ENCODE results near the gene SUGP1.

SUGP1 gene

DNA sequence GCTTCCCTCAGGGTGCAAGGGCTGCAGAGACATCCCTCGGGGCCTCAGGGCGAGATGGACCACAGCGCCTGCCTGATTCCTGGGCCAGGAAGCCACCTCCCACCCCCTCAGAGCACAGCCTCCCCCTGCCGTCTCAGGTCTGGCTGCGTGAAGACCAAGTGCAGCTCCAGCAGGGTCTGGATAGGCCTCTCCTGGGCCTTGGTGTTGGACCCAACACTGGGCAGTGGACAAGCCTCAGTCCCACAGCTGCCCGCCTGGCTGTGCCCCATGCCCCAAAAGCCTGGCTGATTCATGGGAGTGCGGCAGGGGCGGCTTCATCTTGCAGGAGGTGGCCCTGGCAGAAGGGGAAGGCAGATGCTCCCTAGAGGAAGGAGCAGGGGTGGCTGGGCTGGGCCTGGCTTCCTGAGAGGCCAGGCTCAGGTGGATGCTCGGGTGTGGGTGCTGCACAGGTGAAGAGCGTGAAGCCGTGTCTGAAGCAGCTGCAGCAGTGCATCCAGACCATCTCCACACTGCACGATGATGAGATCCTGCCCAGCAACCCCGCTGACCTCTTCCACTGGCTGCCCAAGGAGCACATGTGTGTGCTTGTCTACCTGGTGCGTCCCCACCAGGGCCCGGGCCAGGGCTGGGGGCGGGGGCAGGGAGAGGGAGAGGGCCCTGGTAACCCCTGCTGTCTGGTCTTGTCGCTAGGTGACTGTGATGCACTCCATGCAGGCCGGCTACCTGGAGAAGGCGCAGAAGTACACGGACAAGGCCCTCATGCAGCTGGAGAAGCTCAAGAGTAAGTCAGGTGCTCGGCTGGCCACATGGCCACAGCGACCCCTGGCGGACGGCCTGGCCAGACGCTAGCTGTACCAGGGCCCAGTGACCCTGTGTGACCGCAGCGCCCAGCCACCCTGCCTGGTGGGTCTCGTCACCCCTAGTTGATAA is 22.0 kb upstream of the SUGP1 start:
- peak in 29 of 56 donors; percentile 1 to 64 (median 14) for DNase-seq

DNA sequence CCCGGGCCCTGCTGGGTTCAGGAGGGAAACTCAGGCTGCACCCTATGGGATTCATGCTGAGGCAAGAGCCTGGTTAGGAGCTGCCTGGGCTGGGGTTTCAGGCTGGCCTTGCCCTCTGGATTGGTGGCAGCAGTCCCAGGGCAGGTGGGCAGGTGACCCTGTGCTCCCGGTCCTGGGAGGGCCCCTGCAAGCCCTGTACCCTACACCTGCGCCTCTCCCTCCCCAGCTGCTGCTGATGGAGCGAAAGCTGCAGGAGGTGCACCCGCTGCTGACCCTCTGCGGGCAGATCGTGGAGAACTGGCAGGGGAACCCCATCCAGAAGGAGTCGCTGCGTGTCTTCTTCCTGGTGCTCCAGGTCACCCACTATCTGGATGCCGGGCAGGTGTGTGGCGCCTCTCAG is 20.7 kb upstream of the SUGP1 start:
- no peak for DNase-seq

DNA sequence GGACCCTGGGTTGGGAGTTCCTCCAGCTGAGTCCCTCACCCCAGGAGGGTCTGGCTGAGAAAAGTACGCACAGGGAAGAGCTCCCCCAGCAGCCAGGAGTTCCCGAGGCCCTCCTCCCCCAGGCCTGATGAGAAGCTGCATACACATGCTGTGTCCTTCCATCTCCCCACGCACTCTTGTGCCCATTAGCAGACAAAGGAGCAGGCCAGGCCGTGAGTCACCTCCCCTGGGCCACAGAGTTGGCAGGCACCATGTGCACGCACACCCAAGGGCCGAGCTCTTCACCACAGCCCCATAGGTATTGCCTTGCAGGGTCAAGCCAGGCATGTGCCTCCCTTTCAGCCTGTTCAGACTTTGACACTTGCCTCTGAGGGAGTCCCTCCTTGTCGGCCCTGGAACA is 17.8 kb upstream of the SUGP1 start:
- no peak for DNase-seq

DNA sequence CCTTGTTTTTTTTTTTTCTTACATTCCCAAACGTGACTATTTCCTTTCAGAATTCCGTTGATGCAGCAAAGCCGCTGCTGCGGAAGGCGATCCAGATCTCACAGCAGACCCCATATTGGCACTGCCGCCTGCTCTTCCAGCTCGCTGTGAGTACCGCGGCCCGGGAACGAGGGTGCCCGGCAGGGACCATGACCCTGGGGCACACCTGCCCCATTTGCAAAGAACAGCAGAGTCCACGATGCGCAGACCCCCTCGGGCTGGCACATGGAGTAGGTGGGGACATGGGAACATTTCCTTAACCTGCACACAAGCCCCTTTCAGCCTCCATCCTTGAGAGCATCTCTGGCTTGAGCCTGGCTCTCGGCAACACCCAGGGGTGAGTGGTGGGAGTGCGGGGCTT is 16.8 kb upstream of the SUGP1 start:
- no peak for DNase-seq

DNA sequence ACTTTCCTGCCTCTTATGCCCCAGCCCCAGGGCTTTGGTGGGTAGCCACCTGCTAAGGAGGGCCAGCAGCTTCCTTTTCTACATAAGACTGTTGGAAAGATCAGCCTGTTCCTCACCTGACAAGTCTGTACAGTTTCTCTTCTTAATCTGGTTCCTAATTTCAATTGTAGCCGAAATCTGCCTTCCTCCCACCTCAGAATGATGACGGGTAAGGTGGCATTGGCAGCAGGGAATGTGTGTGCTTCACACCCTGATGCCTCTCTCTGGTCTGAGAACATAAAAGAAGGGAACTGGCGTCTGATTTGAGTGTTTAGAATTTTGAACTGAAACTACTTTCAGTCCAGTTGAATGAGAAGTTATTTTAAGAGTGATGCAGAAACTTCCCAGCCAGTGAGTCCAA is 16.3 kb upstream of the SUGP1 start:
- DNase-seq: peak in 5 of 56 donors; percentile 3 to 18 (median 9)

DNA sequence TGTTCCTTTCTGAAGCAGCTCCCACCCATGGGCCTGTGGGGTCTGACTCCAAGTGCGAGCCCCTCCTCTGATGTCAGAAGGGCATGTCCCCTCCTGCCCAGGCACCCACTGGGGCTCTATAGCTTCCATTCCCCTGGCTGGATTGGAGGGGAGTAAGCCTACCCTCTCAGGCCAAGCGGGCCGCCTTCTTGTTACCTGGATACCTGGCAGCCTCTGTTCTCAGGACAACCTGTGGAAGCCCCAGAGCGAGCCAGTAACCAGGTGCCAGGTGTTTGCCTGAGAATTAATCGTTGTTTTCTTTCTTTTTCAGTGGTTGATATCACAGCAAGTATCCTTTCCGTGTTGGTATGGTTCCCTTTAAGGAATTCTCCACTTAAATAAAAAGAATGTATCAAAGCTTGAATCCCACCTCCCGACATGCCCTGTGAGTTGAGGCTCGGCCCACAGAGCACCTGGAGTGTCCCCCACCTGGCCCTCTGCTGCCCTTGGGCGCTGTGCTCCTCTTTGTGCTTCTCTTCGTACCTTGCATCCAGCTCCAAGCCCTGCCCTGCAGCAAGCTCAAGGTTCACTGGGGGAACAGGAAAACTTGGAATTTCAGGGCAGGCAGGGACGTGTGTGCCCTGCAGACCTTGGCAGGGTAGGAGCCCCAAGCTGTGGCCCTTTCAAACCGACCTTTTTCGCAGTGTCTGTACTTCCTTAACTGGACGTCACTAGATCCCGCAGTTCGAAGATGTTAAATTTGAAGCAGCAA is 15.3 kb upstream of the SUGP1 start:
- DNase-seq: no peak

DNA sequence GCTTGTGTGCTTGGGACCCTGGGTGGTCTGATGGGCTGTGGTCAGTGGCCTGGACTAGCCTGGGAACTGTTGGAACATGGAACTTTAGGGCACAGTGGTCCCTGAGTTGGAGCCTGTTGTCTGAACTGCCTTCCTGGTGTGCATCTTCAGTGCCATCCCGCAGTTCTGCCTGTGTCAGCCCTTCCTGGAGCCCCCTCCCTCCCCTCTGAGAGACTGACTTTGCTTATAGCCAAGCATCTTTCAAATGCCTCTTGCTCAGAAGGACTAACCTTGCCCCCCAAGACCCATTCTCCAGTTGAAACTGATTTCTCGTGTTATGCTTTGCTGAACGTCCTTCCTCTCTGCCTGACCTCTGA is 14.7 kb upstream of the SUGP1 start:
- no peak for DNase-seq

DNA sequence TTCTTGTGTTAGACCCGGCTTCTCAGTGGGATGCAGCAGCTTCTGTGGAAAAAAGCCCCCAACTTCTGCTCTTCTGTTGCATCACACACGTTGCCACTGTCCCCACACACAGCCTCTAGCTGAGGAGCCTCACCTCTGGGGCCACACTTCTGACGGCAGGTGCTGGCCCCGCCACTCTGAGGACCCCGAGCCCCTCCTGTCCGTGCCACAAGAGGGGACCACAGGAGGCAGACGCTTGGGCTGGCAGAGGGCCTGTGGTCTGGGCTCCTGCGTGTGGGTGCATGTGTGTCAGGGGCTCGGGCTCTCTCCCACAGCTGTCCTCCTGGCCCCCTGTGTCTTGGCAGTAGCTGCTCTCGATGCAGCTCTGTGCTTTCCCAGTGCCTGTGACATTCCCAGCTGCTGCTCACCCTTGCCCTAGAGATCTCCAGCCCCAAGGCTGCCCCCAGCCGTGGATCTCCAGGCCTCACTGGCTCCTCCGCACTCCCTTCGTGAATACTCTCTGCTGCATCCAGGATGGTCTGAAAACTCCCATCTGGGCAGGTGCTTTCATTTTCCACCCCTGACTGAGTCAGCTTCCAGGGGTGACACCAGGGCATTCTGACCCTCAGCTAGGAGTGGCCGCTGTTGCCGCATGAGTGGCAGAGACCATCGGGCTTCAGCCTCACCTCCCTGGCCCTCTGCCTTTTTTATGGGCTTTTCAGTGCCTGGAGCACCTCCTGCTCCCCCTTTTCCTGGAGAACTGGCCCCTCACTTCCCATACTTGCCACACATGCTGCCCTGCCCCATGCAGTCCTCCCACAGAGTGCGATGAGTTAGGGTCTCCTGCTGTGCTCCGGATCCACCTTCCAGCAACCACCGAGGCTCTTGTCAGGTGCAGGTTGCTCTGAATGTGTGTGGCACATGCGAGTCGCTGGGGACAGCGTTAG is 14.0 kb upstream of the SUGP1 start:
- no peak for DNase-seq

DNA sequence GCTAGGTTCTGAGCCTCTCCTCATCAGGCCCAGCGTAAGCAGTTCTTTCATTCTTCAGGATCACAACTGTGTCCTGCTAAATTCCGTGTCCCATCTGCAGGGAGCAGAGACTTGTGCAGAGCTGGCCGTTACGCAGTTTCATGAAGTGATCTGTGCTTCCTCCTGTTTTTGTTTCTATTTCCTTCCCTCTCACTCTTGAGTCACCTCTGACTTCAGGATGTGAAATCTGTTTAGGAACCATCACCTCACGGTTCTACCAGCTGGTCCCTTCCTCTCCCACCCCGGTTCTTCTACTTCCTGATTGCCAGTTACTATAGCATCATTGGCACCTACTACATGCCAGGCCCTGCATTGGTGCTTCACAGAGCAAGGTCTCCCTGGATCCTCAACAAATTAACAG is 8.8 kb upstream of the SUGP1 start:
- DNase-seq: no peak

DNA sequence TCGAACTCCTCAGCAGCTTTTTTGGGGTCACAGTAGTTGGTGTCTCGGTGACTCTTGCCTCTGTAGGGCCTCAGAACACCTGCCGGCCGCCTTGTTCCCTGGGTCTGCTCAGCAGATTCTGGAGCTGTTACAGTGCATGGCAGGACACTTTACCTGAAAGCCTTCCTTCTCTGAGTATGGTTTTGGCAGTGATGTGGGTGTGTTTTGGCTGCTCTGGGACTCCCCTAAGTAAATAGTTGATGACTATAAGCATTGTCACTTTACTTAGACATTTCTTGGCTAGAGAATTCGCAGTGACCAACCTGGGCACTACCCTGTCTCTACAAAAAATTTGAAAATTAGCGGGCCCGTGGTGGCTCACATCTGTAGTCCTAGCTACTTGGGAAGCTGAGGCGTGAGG is 7.4 kb upstream of the SUGP1 start:
- no peak for DNase-seq

DNA sequence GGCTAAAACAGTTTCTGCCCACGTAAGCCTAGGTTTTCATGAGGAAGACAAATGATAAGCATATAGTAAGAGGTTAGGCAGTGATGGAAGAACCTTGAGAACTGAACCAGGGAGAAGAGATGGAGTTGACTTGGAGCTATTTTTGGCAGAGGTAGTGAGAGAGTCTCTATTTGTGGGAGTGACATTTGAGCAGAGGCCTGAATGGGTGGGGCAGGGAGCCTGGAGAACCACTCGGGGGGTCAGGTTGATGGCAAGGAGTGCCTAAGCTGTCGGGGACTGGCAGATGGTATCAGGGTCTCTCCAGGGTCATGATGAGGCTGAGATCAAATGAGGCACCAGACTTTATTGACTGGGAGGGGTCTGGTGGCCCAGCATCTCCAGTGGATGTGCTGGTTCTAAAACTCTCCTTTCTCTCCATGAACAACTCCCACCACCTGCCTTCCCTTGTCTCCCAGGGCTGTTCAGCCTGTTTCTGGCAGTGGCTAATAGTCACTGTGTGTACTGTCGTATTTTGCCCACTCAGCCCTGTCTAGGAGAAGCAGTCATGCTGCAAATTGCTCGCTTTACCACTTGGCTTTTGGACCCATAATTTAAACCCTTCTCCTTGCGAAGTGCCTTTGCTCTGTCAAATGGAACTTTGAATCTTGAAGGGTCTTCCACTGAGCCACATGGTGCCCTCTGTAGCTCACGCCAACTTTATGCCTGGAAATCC is 3.9 kb upstream of the SUGP1 start:
- DNase-seq: no peak

DNA sequence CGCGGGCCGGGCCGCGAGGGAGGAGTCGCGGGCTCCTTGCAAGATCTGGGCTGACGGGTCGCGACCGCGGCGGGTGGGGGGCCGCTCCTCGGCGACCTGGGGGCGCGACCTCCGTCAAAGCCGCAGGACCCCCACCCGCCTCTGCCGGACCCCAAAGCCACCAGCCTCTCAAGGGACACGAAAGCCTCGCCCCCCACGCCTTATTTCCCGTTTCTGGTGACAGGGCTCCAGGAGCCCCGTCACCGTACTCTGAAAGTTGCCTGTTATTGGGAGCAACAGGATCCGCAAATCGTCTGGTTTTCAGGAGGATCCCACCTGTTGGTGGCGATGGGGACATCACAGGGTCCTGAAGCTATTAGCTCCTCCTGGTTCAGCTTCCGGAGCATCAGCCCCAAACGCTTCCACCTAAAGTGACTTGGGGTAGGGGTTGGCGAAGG is 850 bp upstream of the SUGP1 start:
- peak in 6 of 56 donors; percentile 3 to 55 (median 40) for DNase-seq

DNA sequence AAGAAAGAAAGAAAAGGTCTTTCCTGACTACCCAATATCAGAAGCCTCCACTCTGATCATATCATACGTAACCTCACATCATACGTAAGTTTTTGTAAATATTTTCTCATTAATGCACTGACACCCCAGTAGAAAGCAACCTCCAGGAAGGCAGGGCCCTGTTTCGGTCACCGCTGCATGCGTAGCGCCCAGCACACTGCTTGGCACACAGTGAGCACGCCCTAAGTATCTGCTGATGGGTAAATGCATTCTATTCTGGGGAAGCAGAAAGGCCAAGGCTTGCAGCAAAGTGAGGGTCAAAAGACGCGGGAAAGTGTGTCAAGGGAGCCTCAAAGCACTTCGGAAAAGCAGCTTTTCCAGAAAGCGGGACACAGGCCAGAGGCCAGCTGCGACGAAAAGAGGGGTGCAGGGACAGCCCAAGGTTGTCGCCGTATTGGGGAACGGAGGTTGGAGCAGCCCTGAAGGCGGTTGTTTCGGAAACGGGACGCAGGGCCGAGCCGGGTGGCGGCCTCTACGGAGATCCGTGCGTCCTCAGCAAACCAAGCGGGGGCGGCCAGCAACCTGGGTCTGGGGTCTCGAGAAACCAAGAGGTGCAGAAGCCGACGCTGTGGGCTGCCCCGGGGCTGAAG is 463 bp downstream of the SUGP1 start:
- peak in 5 of 56 donors; percentile 27 to 50 (median 46) for DNase-seq

DNA sequence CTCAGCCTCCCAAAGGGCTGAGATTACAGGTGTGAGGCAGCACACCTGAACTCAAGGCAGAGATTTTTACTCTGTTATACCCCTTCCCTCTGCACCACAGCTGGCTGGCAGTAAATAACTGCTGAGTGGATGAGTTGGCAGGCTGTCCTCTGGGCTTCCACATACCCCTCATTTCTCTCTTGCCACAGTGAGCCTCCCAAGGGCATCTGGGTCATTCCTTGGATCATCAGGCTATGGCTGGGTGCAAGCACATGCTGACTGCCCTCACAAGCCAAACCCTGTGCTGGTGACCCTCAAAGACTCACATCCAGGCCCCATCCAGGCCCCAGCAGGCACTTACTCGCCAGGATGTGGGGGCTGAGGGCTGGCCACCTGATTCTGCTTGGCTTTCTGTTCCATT is 4.2 kb downstream of the SUGP1 start:
- no peak for DNase-seq

DNA sequence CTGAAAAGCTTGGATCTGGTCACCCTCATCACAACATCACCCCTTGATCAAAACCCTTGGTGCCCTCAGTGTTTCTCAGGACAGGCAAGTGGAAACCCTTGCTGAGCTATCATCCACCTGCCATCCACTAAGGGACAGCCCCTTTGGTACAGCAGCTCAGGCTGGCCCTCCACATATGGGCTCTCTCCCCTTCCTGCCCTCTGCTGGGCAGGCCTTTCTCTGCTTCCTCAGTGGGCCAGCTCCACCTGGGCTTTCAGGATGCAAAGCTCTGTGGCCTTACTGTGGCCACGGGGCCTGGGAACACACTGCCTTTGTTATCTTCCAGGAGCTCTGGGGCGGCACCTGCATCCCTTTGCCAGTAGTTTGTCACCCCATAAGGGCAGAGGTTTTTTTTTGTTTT is 4.9 kb downstream of the SUGP1 start:
- DNase-seq: no peak

DNA sequence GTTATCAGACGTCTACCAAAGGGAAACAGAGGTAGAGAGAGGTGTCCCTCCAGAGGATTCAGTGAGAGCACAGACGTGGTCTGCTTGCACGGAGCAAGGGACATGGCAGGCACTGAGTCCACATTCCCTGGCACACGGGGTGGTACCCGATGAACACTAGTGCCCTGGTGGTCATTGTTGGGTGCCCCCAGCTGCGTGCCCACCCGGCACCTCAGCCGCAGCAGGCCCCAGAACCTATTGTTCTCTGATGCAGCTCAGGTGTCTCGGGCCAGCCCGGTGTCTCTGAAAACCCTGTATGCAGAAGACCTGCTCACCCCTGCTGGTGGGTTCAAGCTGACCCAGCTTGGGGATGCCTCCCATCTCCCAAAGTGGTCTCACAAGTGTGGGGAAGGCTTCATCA is 11.9 kb downstream of the SUGP1 start:
- DNase-seq: no peak

DNA sequence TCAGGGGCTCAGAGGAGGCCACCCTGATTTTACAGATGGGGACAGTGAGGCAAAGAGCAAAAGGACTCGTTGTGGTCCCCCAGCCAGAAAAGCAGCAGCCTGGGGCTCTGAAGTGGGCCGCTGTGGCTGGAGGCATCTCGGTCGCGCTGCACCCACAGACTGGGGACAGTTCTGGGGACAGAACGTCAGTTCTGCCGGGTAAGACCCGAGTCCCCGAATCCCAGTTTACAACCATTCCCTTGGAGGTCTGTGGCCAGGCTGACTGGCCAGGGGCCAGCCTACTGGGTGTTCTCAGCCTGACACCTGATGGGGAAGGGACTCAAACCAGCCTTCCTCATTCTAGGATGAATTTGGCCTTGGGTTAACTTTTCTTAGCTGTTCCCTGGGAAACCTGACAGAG is 14.1 kb downstream of the SUGP1 start:
- DNase-seq: no peak

DNA sequence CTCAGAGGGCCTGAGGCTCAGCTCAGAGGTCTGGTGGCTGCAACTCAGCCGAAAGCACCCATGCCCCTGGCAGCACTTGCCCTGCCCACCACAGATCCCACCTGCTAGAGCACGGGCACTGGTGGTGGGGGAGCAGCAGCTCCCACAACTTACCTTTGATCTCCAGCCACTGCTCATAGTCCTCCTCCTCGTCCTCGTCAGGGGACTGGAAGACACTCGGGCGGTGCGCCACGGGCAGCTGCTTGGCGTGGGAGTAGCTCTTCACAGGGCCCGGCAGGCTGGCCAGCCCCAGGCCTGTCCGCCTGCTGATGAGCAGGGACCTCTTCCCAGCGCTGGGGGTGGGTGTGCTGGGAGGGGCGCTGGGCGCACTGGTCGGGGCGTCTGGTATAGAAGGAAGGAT is 14.6 kb downstream of the SUGP1 start:
- no peak for DNase-seq

DNA sequence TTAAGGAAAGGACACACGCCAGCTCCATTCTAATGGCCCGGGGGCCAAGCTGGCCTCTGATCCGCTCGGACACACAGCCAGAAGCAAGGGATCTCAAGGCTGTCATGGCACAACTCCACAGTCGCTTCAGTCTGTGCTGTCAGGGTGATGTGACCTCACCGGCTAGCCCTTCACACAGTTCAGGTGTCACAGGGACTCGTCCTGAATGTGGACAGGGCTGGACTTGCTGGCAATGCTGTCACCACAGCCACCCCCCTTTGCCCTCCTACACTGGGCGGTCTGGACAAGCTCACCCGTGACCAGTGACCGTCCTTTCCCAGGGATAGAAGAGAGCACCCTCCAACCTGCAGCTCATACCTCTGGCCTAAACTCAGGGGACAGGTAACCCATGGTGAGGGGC is 15.2 kb downstream of the SUGP1 start:
- no peak for DNase-seq

DNA sequence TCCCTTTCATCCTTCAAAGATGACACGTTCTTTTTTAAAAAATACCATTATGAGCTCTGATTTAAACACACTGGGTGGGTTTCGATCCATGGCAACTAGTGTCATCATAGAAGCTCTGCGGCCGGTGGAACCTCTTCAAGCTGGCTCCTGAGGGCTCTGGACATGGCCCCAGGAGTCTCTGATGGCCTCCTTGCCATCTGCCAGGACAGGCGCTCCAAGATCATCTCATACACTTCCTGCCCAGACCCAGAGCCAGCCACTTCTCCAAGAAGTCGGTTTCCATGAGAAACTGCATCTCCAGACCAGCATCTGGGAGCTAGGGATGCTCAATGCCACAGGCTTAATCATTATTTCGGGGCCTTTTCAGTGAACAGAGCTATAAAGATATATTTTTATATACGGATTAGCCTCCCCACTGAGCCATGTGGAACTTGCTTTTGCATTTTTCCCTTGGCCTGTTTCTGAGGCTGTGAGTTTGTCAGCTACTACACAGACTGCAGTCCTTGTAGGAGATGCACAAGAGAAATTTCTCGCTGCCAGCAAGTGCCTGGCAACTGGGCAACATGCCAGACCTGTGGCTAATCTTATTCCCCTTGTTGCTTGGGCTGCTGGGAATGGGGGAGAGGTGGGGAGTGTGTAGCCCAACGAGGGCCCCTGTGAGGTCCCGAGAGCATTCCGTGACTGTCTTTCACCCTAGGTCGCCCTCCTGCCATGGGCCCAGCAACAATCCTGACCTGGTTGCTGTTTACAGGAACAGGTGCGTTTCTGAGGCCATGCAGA is 15.9 kb downstream of the SUGP1 start:
- DNase-seq: peak in 18 of 56 donors; percentile 1 to 69 (median 22)
